GM21529 (cell line): ENCODE results near the gene TSC22D1.
A peak's percentile ranks its signal among the peaks of the same experiment; 100 is the strongest.
"Not testable (repeated sequence)": the region's sequence is repeated elsewhere in the genome, so short reads cannot be mapped to it uniquely, and the experiment has no call there.

Experiments
- ATAC-seq: cut with Tn5 transposase; IDR thresholded peaks from one replicate; pipeline ENCODE4 v1.9.1; 2021; ENCODE audit not compliant: unreplicated experiment

TSC22D1 gene

DNA sequence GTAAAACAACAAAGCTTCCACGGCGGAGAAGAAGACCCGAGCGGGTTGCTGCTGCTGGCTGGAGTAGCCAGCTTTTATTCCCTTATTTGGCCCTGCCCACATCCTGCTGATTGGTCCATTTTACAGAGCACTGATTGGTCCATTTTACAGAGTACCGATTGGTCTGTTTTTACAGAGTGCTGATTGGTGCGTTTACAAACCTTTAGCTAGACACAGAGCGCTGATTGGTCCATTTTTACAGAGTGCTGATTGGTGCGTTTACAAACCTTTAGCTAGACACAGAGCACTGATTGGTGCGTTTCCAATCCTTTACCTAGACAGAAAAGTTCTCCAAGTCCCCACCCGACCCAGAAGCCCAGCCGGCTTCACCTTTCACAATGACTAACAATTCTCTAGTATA lies 119.9 kb downstream of the TSC22D1 start:
- ATAC-seq: not testable (repeated sequence)

DNA sequence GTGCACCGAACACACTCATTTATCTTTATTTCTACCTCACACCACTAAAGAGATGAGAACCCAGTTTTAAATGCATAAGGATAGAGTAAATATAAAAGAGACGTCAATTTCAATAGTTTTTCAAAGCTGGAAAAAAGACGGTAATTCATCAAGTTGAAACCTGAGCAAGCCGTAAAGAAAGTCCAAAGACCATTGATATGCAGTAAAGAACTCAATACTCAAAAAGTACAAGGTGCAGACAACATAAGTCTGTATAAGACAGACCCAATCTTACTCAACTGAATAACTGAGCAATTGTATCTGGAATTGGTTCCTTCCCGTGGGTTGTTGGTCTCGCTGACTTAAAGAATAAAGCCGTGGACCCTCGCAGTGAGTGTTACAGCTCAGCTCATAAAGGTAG lies 120.4 kb downstream of the TSC22D1 start:
- ATAC-seq: no peak

DNA sequence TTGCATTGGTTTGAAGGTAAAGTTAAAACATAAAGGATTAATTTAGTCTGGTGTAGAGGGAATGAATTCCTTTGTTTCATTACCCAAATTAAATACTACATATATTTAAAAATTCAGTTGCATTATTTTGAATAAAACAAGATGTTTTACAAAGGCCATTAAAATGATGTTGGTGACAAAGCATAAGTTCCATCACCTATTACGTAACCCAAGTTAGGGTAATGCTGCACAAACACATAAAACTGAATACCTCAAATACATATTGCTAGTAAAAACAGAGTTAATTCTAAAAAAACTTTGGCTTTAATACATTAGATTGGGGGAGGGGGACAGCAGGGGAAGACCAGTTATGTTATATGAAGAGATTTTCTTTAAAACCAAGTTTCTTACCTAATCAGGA lies 122.2 kb downstream of the TSC22D1 start:
- ATAC-seq: no peak

DNA sequence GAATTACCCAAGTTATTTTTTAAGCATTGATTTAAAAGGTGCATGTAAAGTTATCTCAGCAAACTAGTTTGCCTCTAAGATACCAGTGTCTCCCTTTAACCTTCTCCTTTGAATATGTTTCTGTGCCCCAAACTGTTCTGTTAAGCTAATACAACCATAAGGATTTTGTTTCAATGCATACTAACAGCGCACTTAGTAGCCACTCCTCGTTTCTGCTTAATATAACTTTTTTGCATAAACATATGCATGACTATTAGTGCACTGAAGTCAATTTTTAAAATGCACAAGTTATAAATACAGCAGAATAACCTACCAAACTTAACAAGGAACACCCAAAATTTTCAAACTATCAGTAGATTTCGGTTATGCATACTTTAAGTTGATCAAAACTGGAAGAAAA lies 123.1 kb downstream of the TSC22D1 start:
- no peak for ATAC-seq

DNA sequence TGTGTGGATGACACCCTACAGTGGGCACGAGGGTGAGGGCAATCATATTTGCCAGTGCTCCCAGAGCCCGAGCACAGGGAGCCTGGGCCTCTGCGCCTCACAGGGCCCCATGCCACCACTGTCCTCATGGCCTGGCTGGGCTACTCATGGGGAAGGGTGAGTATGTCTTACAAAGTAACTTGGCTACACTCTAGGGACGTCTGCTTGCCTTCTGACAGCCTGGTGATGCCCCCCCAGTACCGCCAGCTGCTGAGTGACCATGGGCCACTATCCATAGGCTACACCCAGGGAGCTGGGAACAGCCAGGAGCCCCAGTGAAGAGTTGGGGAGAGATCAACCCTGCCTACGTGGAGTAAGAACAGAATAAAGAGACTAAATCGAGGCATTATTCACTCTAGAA lies 123.7 kb downstream of the TSC22D1 start:
- ATAC-seq: no peak

DNA sequence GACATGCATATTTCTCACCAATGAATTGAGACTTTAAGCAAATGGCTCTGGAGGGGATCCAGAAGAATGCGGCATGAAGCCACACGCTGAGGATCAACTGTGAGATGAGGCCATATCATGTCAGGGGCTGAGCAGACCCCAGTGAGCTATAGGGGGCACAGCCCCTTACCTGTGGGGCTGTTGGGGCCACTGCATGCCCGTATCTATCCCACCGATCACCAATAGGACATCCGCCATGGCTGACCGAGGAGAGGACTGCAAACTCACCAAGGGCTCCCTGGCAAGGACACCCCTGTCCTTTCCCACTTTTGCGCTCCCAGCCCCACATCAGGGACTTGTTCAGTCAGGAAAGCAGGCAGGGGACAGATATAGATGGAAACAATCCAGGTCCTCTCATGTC lies 124.5 kb downstream of the TSC22D1 start:
- ATAC-seq: no peak

DNA sequence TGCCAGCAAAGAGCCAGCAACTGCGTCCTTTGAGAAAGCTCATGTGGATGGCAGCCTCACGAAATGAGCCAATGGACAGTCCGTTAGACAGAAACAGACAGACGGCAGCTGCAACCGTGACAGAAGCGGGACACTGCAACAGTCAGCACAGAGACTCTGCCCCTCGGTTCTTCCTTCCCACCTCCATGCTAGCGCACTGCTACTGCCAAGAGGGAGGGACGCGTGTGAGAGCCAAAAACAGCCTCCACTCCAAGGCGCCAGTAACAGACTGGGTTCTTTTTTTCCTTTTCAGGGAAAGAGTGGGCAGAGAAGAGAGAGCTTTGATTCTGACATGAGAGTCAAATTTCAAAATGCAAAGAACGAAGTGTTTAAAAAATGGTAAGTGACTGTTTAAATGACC lies 125.0 kb downstream of the TSC22D1 start:
- no peak for ATAC-seq

DNA sequence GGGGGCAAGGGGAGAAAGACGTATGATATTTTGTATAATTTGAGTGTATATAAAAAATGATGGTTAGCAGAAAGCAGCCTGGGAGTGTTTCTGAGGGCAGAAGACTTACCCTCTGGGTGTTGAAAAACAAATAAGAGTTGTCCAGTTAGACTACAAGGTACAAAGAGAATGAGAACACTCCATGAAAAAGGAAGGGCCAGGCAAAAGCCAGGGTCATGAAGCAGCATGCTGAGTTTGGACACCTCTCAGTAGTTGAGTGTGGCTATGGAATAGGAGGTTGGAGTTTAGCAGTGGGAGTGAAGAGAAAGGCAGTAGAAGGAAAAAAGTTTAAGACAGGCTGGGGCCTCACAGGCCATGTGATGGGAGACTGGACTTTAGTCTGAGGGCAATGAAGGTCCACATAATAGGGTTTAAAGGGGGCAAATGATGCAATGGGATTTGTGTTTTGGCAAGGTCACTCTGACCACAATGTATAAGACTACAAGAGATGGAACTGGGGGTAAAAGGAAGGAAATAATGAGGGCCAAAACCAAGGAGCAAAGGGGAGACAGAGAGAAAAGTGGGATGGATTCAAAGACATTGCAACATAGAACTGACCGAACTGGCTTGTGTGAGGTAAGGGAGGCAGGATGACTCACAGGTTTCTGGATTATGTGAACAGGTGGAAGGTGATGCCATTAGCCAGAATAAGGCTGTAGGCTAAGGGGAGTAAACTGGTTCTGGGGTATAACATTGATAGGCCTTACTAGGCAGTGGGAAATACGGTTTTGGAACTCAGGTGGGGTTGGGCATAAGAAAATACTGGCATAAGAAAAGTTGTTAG lies 125.9 kb downstream of the TSC22D1 start:
- ATAC-seq: no peak

DNA sequence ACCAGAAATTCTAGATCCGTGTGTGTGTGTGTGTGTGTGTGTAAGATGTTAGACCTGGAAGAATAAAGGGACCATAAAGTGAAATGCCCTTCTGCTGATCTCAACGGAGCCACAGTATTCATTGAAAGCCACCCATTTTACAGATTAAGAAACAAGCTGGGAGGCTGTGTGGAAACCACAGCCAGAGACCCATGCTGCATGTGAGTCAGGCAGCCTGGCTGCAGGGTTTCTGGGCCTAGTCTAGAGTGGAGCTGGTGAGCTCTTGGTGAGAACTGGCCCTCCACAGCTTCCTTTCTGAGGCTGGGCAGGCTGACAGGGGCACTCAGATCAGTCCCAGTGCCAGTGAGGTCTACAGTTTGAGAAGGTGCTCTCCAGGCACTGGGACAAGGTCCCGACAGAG lies 127.3 kb downstream of the TSC22D1 start:
- no peak for ATAC-seq

DNA sequence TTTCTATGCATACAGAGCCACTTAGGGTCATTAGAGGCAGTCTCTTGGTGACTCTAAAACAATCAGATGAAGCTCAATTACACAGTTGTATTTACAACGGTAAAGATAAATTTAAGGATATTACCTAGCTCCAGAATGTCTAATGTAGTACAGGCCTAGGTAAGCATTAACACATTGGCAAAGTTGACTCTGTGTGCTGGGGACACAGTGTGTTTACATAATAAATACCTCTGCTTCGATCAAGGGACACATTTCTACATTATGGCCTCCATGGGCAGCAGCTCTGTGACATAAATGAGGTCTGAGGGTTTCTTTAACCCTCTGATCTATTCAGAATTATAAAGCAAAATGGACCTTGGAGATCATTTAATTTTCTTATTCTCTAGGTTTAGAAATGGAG lies 127.8 kb downstream of the TSC22D1 start:
- no peak for ATAC-seq

DNA sequence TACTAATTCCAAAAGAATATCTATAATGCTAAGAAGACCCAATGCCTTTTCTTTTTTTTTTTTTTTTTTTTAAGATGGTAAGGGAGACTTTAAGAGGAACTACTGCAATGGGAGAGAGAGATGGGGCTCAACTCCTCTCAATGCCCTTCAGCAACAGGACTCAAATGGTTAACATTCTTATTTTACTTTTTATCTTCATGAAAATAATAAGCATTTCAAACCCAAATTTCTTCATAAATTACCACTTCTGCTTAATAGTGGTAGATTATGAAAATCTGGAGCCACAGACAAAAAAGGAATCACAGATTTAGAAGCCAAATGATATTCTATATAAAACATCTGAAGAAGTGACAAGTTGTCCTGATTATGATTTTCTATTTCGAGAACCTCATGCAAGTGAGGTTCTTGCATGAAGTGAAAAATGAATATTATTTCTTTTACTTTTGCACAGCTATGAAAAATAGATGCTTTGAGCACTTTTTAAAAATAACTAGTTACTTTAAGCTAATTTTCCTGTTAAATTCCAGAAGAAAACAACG lies 128.3 kb downstream of the TSC22D1 start:
- ATAC-seq: no peak

DNA sequence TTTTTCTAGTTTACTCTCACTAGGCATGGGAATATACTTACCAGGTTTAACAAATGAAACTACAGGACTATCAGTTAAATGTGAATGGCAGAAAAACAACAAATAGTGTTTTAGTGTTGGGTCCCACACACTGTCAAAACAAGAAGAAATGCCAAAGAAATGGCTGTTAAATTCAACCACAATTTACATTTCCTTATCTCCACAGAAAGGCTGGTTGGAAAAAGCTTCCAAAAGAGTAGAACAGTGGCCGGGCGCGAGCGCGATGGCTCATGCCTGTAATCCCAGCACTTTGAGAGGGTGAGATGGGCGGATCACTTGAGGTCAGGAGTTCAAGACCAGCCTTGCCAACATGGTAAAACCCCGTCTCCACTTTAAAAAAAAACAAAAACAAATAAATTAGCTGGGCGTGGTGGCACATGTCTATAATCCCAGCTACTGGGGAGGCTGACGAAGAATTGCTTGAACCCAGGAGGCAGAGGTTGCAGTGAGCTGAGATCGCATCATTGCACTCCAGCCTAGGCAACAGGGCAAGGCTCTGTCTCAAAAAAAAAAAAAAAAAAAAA lies 136.0 kb downstream of the TSC22D1 start:
- no peak for ATAC-seq

DNA sequence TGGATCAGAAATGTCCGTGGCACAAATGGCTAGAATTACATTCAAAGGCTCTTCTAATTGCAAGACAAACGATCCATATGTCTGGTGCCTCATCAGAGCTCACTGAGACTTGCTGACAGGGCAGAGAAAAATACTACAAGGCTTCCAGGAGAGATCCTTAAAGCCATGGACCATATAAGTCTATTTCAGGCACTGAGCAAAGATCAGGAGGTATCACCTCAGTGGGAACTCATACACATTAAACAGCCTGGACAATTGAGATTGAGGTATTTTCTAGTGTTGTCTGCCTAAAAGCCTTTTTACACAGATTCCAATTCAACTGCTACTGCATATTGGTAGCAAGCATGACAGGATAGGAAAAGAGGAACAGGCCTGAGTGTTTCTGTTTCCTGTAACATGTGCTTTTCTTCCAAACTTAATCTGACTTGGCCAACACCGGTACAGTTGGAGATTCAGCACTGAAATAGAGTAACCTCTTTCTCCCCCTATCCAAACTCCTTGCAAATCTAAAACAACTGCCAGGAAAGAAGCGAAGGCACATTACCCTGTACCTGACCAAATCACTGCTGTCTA lies 136.6 kb downstream of the TSC22D1 start:
- no peak for ATAC-seq

DNA sequence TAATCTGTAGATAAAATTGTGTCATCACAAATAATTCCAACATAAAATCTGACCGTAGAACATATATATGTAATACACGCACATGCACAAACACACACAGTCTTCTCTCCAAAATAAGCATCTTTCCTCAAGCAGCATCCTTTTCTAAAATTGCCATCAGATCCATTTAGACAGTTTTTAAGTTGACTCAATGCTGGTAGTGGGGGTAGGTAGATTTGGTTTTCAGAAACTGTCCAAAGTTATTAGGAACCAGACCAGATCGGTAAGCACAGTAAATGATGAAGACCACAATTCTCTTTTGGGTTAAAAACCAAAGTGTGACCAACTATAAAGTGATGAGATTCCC lies 137.9 kb downstream of the TSC22D1 start:
- no peak for ATAC-seq

DNA sequence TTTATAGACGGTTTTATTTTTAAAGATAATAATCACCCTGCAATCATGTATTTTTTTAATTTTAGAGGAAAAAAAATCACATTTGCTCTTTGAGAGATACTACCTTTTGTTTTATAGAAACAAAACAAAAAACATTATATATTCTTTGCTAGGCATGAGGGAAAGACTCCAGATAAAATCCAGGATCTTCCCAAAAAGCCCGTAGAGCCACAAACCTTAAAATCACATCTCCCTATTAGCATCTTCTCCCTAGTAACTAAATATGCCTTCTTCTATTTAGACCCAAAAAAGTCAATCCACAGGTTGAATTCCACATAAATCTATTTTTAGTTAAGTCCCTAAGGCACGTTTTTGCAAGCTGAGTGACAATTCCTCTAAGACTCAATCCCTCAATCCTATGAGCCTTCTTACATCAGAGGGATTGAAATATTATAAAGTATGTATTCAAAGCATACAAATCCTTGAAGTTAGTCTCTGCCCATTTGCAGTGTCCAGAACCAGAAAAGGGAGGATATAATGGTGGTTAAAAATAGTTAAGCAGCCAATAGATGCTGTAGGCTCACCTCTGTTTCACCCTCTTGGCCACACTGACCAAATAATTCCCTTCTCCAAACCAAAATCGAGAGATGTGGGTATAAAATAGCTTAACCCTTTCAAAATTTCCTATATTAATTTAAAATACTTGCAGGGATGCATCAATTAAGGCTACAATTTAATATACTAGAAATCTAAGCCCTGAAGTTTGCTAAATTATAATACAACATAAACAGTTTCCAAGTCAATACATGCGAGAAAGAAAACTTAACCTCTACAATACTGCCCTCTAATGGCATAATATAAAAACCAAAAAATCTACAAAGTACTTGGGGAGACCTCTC lies 138.5 kb downstream of the TSC22D1 start:
- no peak for ATAC-seq

DNA sequence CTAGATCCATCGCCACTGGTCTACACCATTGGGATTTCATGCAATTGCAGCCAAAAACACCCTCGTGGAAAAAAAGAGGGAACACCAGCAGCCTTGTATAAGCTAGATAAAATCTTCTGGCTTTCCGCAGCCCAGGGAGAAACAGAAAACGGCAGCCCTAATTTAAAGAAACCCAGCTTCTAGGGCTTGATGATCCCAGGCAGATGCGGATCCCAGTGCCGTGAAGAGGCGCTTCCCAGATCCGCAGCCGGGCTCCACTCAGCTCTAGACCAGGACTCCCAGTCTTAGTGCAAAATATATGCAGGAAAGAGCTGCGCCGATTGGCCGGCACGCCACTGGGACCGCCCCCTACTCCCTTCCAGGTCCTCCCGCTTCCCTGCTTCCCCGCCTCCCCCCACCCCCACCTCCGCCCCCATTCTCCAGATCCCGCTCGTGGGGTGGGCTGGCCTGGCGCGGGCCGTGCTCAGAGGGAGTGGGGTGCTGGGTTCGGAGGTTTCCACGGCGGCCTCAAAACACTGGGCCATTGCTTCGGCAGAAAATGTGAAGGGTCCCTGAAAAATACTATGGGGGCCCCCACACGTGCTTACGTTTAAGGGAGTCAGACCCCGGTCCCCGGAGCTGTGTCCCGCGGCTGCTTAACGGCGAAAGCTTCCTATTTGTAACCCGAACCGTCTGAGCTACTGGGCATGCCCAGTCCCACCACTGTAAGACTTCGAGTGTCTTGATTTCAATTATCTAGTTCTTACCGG lies 139.4 kb downstream of the TSC22D1 start:
- peak; percentile 42 for ATAC-seq

DNA sequence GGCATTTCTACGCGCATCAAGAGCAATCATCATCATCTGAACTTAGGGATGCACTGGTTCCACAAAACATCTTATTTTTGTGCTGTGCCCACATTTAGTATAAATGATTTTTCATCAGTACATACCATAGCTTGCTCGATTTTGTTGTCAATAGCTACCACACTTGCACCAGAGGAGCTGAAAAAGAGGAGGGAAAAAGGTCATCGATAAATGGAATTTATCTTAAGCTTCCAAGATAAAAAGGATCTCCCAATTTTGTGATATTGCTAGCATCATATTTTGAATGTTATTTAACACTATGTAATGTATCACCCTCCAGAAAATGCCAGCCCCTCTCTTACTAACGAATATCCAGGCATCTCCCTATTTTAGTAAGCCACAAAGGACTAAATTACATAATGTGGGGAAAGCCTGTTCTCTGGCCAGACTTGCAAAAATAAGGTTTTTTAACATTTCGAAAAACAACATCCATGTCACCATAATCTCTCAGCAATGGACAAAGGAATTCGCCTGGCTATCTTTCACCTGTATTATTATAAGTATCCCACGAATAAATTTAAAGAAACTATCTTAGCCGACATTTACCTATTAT lies 140.1 kb downstream of the TSC22D1 start:
- ATAC-seq: no peak

DNA sequence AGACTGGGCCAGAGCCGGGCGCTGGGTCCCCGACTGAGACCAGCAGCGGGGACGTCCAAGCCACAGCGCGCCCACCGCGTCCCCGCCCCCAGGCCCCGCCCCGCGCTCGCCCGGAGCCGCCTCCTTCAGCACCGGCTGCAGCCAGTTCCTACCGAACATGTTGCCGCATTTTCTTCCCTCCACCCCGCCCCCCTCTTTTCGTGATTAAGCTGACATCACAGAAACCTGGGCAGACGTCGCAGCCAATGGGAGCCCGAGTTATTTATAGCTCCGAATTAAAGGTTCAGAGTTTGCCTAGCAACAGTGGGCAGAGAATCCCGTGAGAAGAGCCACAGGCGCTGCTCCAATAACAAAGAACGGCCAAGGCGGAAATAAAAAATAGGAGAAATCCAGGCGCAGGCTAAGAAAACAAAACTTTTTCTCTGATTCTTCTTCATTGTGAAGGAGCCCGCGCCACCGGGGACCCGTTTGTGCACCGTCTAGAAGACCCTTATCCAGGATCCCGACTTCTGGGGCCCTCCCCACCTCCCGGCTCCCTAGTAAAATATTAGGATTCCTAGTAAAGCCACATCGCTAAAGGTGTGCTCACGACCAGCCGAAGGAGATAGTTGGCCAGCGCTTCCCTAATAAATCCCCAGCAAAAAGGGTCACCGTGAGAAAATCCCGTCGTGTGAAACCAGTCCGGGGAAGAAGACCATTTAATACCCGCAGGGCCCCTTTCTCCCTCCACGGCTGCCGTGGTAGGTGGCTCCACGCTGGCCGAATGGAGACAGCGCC lies 140.8 kb downstream of the TSC22D1 start:
- peak; percentile 76 for ATAC-seq

DNA sequence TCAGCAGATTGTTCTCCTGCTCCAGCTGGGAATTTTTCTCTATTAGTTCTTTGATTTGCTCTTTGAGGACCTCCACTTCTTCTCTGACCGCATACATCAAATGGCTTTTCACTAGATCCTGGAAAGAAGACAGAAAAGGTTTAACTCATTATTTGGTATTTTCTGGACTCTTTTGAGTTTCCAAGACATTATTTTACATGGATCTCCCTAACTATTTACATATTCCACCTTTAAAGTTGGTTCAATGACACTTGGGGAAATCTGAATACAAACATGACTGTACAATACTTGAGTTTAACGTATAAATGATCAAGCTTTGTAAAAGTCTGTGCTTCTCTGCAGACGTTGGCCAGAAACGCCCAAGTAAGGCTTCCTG lies 141.4 kb downstream of the TSC22D1 start:
- ATAC-seq: no peak
